H1 (cell line): ENCODE measurements around the gene PGM3. TPM values are rescaled to one million over a fixed set of nuclear protein-coding genes. Genes with fewer than 3 reads are reported as not detected.

Source experiments
- BCL11A ChIP-seq, 2 experiments: IDR thresholded peaks; one replicate each; pipeline ENCODE4 v1.6.1; 2011; ENCODE audit warnings: low read depth in 2 of 2, low read length in 2 of 2, mild to moderate bottlenecking in 2 of 2
- EGR1 ChIP-seq: IDR thresholded peaks from 2 replicates; pipeline ENCODE4 v1.6.1; 2011; ENCODE audit warnings: low read depth, low read length, borderline replicate concordance
- JUN ChIP-seq: IDR thresholded peaks from 2 replicates; pipeline ENCODE4 v1.6.1; 2011; ENCODE audit warnings: low read depth, mild to moderate bottlenecking, improper control_type of control experiment, low read length
- KDM5A ChIP-seq: fragments of 200-600 bp; IDR thresholded peaks from 2 replicates; pipeline ENCODE4 v1.7.1; 2012; ENCODE audit warnings: mild to moderate bottlenecking, low read length, inconsistent platforms, mixed read lengths
- POLR2AphosphoS5 ChIP-seq: IDR thresholded peaks from 2 replicates; pipeline ENCODE4 v1.6.1; 2011; ENCODE audit warnings: low read depth, low read length
- SIRT6 ChIP-seq: IDR thresholded peaks from one replicate; pipeline ENCODE4 v1.7.1; 2012; ENCODE audit warnings: low read length, inconsistent platforms
- SP2 ChIP-seq: IDR thresholded peaks from 2 replicates; pipeline ENCODE4 v1.6.1; 2012; ENCODE audit warnings: mild to moderate bottlenecking, low read length, inconsistent platforms
- SP4 ChIP-seq: IDR thresholded peaks from 2 replicates; pipeline ENCODE4 v1.6.1; 2012; ENCODE audit warnings: low read length, inconsistent platforms
- SUZ12 ChIP-seq: fragments of 200-600 bp; sonication (generic); IDR thresholded peaks from 2 replicates; pipeline ENCODE4 v1.6.1; 2012; ENCODE audit warnings: mild to moderate bottlenecking, inconsistent platforms, low read length, moderate library complexity, mixed read lengths
- YY1 ChIP-seq: IDR thresholded peaks from 2 replicates; pipeline ENCODE4 v1.6.1; 2011; ENCODE audit warnings: low read depth, mild to moderate bottlenecking, low read length
- polyA plus RNA-seq, 7 experiments: library from polyadenylated mRNA; depleted of rRNA in 3 of 7; stranded (reverse) in 5 of 7; unstranded in 2 of 7; fragments of >200 nt in 5 of 7; fragments of 200-250 nt in 2 of 7; gene quantifications; 1 replicate in 5 of 7; 2 replicates in 1 of 7; 4 replicates in 1 of 7; pipeline versions ENCODE4 v1.2.1 to v1.2.3, GENCODE V29; 2011 to 2013; ENCODE audit warnings: missing spikeins in 2 of 7, mixed read lengths in 2 of 7
- total RNA-seq: library from RNA; stranded (reverse); fragmentation: NEBNext Ultra II Directional; extraction: Animal tissue kit (Norgen Biotek cat#: 25700); gene quantifications from 2 replicates; pipeline ENCODE4 v1.2.1, GENCODE V29; 2021
- TF ChIP-seq, protein P1 (sequence below): IDR thresholded peaks from 2 replicates; pipeline ENCODE4 v1.6.1; 2011; ENCODE audit warnings: low read depth, mild to moderate bottlenecking, low read length; ENCODE audit not compliant: insufficient read depth

The PGM3 gene
- total and polyA plus RNA-seq, 2 of the 8 experiments (the other 6 are each of a cell fraction or from before 2014, with no cell fraction given): 14.5 to 60.5 TPM

DNA sequence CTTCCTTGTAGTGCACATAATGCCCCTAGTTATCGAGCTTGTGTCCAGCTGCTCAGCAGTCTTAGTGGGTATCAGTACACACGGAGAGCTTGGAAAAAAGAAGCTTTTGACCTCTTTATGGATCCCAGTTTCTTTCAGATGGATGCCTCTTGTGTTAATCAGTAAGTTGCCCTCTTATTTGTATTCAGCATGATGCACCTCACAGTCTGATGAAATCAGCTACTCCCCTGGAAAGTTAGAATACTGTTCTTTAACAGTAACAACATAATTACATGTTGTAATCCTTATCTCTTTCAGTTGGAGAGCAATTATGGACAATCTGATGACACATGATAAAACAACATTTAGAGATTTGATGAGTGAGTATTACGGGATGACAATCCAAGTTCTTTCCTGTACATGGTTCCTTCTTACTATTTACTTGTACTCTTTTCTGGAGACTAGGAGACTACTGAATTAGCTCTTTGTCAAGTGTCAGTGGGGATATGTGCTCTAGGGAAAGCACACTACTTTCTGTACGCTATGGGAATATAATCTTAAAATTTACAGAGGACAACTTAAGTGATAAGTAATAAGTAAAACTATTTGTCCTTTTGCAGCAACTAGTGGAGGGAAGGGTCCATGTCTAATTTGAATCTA, 39.1 kb downstream of the PGM3 start (continued):
- TF ChIP-seq SUZ12 (no peak), KDM5A (no peak), SIRT6 (no peak), BCL11A (IDR thresholded peaks at IDR 0.05; ENCODE audit: low read depth in 2 of 2, low read length in 2 of 2) (no peak), JUN (no peak), SP4 (no peak), YY1 (no peak), POLR2AphosphoS5 (no peak), SP2 (no peak), EGR1 (no peak)
- TF ChIP-seq, protein P1, sequence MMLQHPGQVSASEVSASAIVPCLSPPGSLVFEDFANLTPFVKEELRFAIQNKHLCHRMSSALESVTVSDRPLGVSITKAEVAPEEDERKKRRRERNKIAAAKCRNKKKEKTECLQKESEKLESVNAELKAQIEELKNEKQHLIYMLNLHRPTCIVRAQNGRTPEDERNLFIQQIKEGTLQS: no peak
